HCT116 (cell line): ENCODE measurements around the gene PHPT1. TPM values are rescaled to one million over a fixed set of nuclear protein-coding genes. Genes with fewer than 3 reads are reported as not detected.

Source experiments
- ATAC-seq: fragments of 200-7000 bp; cut with Tn5 transposase; 2 replicates; pipeline ENCODE4 v1.9.1; 2020; ENCODE audit warnings: mild to moderate bottlenecking, moderate library complexity
- BruUV-seq: library from RNA; stranded (reverse); fragments of 400-500 nt; replicated peaks from 2 replicates; lab custom pipeline; 2021; lab: Mats Ljungman, UMichigan
- CTCF ChIA-PET: fragments of 300-600 bp; sonication (Branson Sonifier 250); formaldehyde crosslinking; loops from one replicate; lab custom pipeline; 2021; ENCODE audit warnings: antibody characterized with exemption; lab: Charles Lee
- POLR2A ChIA-PET: fragments of 300-600, 350-600 bp; sonication (Branson Sonifier 250); formaldehyde crosslinking; loops from one replicate; lab custom pipeline; 2021; ENCODE audit warnings: antibody characterized with exemption; lab: Charles Lee
- RAD21 ChIA-PET, 2 experiments: fragments of 300-600 bp; sonication (Branson Sonifier 250); formaldehyde crosslinking; loops; one replicate each; lab custom pipeline; 2023; ENCODE audit warnings: low total read pairs in 2 of 2; ENCODE audit not compliant: uncharacterized antibody in 2 of 2, unreplicated experiment in 2 of 2, low non-redundant PET in 1 of 2; lab: Charles Lee
- DNase-seq: peaks from one replicate; pipeline ENCODE4 v3.0.0-alpha.2; 2010; ENCODE audit warnings: low read depth, low spot score
- H2AFZ ChIP-seq: fragments of 200-600 bp; shearing (Covaris generic), sonication (generic); 2 replicates; pipeline ENCODE4 v1.6.1; 2017; ENCODE audit warnings: low read depth, mixed run types, mixed read lengths, antibody characterized with exemption, low read length; ENCODE audit not compliant: poor library complexity, severe bottlenecking
- H3K27ac ChIP-seq: 2 replicates; pipeline ENCODE4 v1.5.1; 2012; ENCODE audit warnings: low read depth, low read length
- H3K27me3 ChIP-seq: fragments of 200-600 bp; sonication (generic); 2 replicates; pipeline ENCODE4 v1.6.1; 2016; ENCODE audit warnings: mixed run types, low read length, mixed read lengths; ENCODE audit not compliant: insufficient read depth
- H3K36me3 ChIP-seq, 2 experiments: fragments of 200-500 bp in 1 of 2; fragments of 200-600 bp in 1 of 2; sonication (Bioruptor generic) in 1 of 2; sonication (generic) in 1 of 2; 2 replicates each; pipeline versions ENCODE4 v1.5.1 to v1.6.1; 2014 to 2016; ENCODE audit warnings: low read length in 2 of 2, inconsistent platforms in 1 of 2, mixed read lengths in 1 of 2, mixed run types in 1 of 2; ENCODE audit not compliant: insufficient read depth in 2 of 2, control insufficient read depth in 1 of 2
- H3K4me1 ChIP-seq, 2 experiments: fragments of 200-600 bp in 1 of 2; sonication (generic) in 1 of 2; 2 replicates each; pipeline versions ENCODE4 v1.5.1 to v1.6.1; 2012 to 2017; ENCODE audit warnings: low read length in 2 of 2, inconsistent platforms in 1 of 2, mild to moderate bottlenecking in 1 of 2, mixed read lengths in 1 of 2, mixed run types in 1 of 2, moderate library complexity in 1 of 2; ENCODE audit not compliant: insufficient read depth in 2 of 2, control insufficient read depth in 1 of 2
- H3K4me2 ChIP-seq: fragments of 200-600 bp; sonication (generic); 2 replicates; pipeline ENCODE4 v1.6.1; 2017; ENCODE audit warnings: mixed run types, low read length, mixed read lengths
- H3K4me3 ChIP-seq, 2 experiments: fragments of 200-600 bp in 1 of 2; sonication (generic) in 1 of 2; replicated peaks in 1 of 2; 2 replicates each; pipeline ENCODE4 v1.5.1; 2011 to 2016; ENCODE audit warnings: low read length in 2 of 2, control low read depth in 1 of 2, low read depth in 1 of 2, mild to moderate bottlenecking in 1 of 2, mixed read lengths in 1 of 2, mixed run types in 1 of 2
- H3K79me2 ChIP-seq: fragments of 200-600 bp; sonication (generic); 2 replicates; pipeline ENCODE4 v1.6.1; 2017; ENCODE audit warnings: mild to moderate bottlenecking, mixed run types, low read length, moderate library complexity, mixed read lengths; ENCODE audit not compliant: insufficient read depth
- H3K9ac ChIP-seq: fragments of 200-600 bp; sonication (generic); 2 replicates; pipeline ENCODE4 v1.6.1; 2016; ENCODE audit warnings: low read length, mixed read lengths
- H3K9me2 ChIP-seq: fragments of 200-600 bp; sonication (generic), shearing (Covaris generic); 2 replicates; pipeline ENCODE4 v1.6.1; 2017; ENCODE audit warnings: mixed run types, mild to moderate bottlenecking, moderate library complexity; ENCODE audit not compliant: insufficient read depth
- H3K9me3 ChIP-seq, 2 experiments: fragments of 200-500 bp in 1 of 2; fragments of 200-600 bp in 1 of 2; sonication (Bioruptor generic) in 1 of 2; sonication (generic) in 1 of 2; 2 replicates each; pipeline ENCODE4 v1.6.1; 2014 to 2017; ENCODE audit warnings: low read length in 2 of 2, mixed read lengths in 2 of 2, inconsistent platforms in 1 of 2, low read depth in 1 of 2, mild to moderate bottlenecking in 1 of 2, mixed run types in 1 of 2, moderate library complexity in 1 of 2; ENCODE audit not compliant: control insufficient read depth in 1 of 2, insufficient read depth in 1 of 2
- H4K20me1 ChIP-seq: fragments of 200-600 bp; sonication (generic), shearing (Covaris generic); 2 replicates; pipeline ENCODE4 v1.6.1; 2017; ENCODE audit warnings: mixed run types, mild to moderate bottlenecking, moderate library complexity; ENCODE audit not compliant: insufficient read depth
- CBX3 ChIP-seq: IDR thresholded peaks from 2 replicates; pipeline ENCODE4 v1.6.1; 2012; ENCODE audit warnings: low read depth
- CTCF ChIP-seq, 3 experiments: fragments of 200-600 bp in 1 of 3; sonication (generic) in 1 of 3; IDR thresholded peaks in 2 of 3; conservative IDR thresholded peaks in 1 of 3; 2 replicates each; pipeline ENCODE4 v1.5.1; 2012 to 2017; ENCODE audit warnings: low read depth in 2 of 3, low read length in 2 of 3, antibody characterized with exemption in 1 of 3, borderline replicate concordance in 1 of 3, control low read depth in 1 of 3, mild to moderate bottlenecking in 1 of 3, mixed read lengths in 1 of 3, mixed run types in 1 of 3, moderate library complexity in 1 of 3; ENCODE audit not compliant: insufficient read depth in 1 of 3
- ELF1 ChIP-seq: IDR thresholded peaks from 2 replicates; pipeline ENCODE4 v1.6.1; 2012; ENCODE audit warnings: low read depth, borderline replicate concordance
- EZH2 ChIP-seq: fragments of 200-600 bp; sonication (generic); IDR thresholded peaks from 2 replicates; pipeline ENCODE4 v1.6.1; 2017; ENCODE audit warnings: antibody characterized with exemption, mixed run types
- FOSL1 ChIP-seq: IDR thresholded peaks from 2 replicates; pipeline ENCODE4 v1.6.1; 2012; ENCODE audit warnings: low read depth
- JUND ChIP-seq: IDR thresholded peaks from 2 replicates; pipeline ENCODE4 v1.6.1; 2012
- POLR2A ChIP-seq: IDR thresholded peaks from 2 replicates; pipeline ENCODE4 v1.7.0; 2011; ENCODE audit warnings: borderline replicate concordance; ENCODE audit not compliant: insufficient read depth, insufficient read length; ENCODE audit errors: extremely low read depth
- POLR2AphosphoS5 ChIP-seq: IDR thresholded peaks from 2 replicates; pipeline ENCODE4 v1.6.1; 2011; ENCODE audit warnings: mild to moderate bottlenecking, low read depth, low read length, moderate library complexity
- SIN3A ChIP-seq: IDR thresholded peaks from 2 replicates; pipeline ENCODE4 v1.6.1; 2012; ENCODE audit warnings: low read depth
- SP1 ChIP-seq: IDR thresholded peaks from 2 replicates; pipeline ENCODE4 v1.6.1; 2012; ENCODE audit warnings: low read depth
- SRF ChIP-seq: IDR thresholded peaks from 2 replicates; pipeline ENCODE4 v1.6.1; 2012; ENCODE audit warnings: low read depth
- TCF7L2 ChIP-seq: IDR thresholded peaks from 2 replicates; pipeline ENCODE4 v1.7.0; 2011; ENCODE audit warnings: borderline replicate concordance, inconsistent platforms; ENCODE audit not compliant: insufficient read depth, insufficient read length; ENCODE audit errors: extremely low read depth
- ZFX ChIP-seq: fragments of 450-650 bp; IDR thresholded peaks from 2 replicates; pipeline ENCODE4 v1.6.1; 2017
- ZNF274 ChIP-seq: fragments of 200-500 bp; sonication (Bioruptor generic); IDR thresholded peaks from 2 replicates; pipeline ENCODE4 v1.6.1; 2014; ENCODE audit warnings: mild to moderate bottlenecking, low read depth, low read length, inconsistent platforms
- intact Hi-C: fragments of 100-400 bp; cut with micrococcal nuclease; formaldehyde crosslinking; loops from 2 replicates; pipeline ENCODE4 v1.10.0; 2022
- total RNA-seq: library from RNA; stranded (reverse); gene quantifications from one replicate; pipeline ENCODE4 v1.2.1, GENCODE V29; 2021; ENCODE audit not compliant: unreplicated experiment
- TF ChIP-seq, protein P1 (sequence below): IDR thresholded peaks from 2 replicates; pipeline ENCODE4 v1.6.1; 2011; ENCODE audit warnings: mild to moderate bottlenecking, low read length, moderate library complexity; ENCODE audit not compliant: insufficient replicate concordance; ENCODE audit errors: extremely low read depth
- TF ChIP-seq, protein P2 (sequence below): IDR thresholded peaks from 2 replicates; pipeline ENCODE4 v1.6.1; 2012

The PHPT1 gene
- total RNA-seq, 1 experiment from 2014 or later, result 148 TPM

GRCh38 chr9:136867917-136868316 is 18.7 kb downstream of the PHPT1 start:
- H3K4me3 ChIP-seq, result no peak overlapping the region
- H3K4me1 ChIP-seq, result peaks cover 4 to 13% of the 10 kb centered on the region in 2 experiments; a peak in 3 of 4 replicates
- H4K20me1 ChIP-seq, result no peaks in the 10 kb centered on the region
- DNase-seq (no peak), ATAC-seq (no peak)
- H3K9me3 ChIP-seq, result no peaks in the 10 kb centered on the region; a peak in 2 of 4 replicates
- H3K9me2 ChIP-seq, result no peaks in the 10 kb centered on the region
- H3K36me3 ChIP-seq, result peaks cover 10 to 14% of the 10 kb centered on the region in 2 experiments; a peak in 3 of 4 replicates
- intact Hi-C loops, result no loop called here
- ChIA-PET CTCF (no interaction called here), POLR2A (no interaction called here), RAD21 (no interaction called here)
- no peak overlapping the region for H3K27ac ChIP-seq
- no peak for TF ChIP-seq SRF
- TF ChIP-seq, protein P1, sequence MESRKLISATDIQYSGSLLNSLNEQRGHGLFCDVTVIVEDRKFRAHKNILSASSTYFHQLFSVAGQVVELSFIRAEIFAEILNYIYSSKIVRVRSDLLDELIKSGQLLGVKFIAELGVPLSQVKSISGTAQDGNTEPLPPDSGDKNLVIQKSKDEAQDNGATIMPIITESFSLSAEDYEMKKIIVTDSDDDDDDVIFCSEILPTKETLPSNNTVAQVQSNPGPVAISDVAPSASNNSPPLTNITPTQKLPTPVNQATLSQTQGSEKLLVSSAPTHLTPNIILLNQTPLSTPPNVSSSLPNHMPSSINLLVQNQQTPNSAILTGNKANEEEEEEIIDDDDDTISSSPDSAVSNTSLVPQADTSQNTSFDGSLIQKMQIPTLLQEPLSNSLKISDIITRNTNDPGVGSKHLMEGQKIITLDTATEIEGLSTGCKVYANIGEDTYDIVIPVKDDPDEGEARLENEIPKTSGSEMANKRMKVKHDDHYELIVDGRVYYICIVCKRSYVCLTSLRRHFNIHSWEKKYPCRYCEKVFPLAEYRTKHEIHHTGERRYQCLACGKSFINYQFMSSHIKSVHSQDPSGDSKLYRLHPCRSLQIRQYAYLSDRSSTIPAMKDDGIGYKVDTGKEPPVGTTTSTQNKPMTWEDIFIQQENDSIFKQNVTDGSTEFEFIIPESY, result no peak
- TF ChIP-seq, protein P2, sequence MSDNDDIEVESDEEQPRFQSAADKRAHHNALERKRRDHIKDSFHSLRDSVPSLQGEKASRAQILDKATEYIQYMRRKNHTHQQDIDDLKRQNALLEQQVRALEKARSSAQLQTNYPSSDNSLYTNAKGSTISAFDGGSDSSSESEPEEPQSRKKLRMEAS, result no peak
- TF ChIP-seq ZNF274, result no peak
- peaks cover 31% of the 10 kb centered on the region for H3K79me2 ChIP-seq
- H3K27me3 ChIP-seq, result no peaks in the 10 kb centered on the region
- H3K9ac ChIP-seq, result no peak overlapping the region
- BruUV-seq, result no TSS peak
- H3K4me2 ChIP-seq, result no peak overlapping the region
- H2AFZ ChIP-seq, result no peak overlapping the region

- BruUV-seq, result no TSS peak
- no peaks in the 10 kb centered on the region for H4K20me1 ChIP-seq
- peaks cover 25% of the 10 kb centered on the region for H3K79me2 ChIP-seq
- H3K9me2 ChIP-seq, result no peaks in the 10 kb centered on the region
- no peak overlapping the region for H3K9ac ChIP-seq
- ChIA-PET RAD21 (no interaction called here), CTCF (no interaction called here), POLR2A (no interaction called here)
- H3K9me3 ChIP-seq, result no peaks in the 10 kb centered on the region; a peak in 2 of 4 replicates
- H3K36me3 ChIP-seq, result peaks cover 5 to 7% of the 10 kb centered on the region in 2 experiments; a peak in 3 of 4 replicates
- no peak overlapping the region for H3K4me3 ChIP-seq
- ATAC-seq (no peak), DNase-seq (no peak)
- H2AFZ ChIP-seq, result no peak overlapping the region
- H3K4me1 ChIP-seq, result peaks cover 4 to 13% of the 10 kb centered on the region in 2 experiments; a peak in 3 of 4 replicates
- H3K27me3 ChIP-seq, result no peaks in the 10 kb centered on the region
- no peak overlapping the region for H3K4me2 ChIP-seq
- intact Hi-C loops, result no loop called here
- H3K27ac ChIP-seq, result no peak overlapping the region
- TF ChIP-seq SIN3A (no peak), POLR2A (no peak), SP1 (no peak), JUND (no peak), SRF (no peak), CBX3 (no peak), ZFX (no peak), FOSL1 (no peak), POLR2AphosphoS5 (no peak), TCF7L2 (no peak), EZH2 (no peak), ELF1 (no peak), CTCF (IDR thresholded peaks at IDR 0.05 in 2 of 3, conservative IDR thresholded peaks at IDR 0.05 in 1 of 3; ENCODE audit: borderline replicate concordance in 1 of 3, insufficient read depth in 1 of 3, low read depth in 2 of 3, low read length in 2 of 3) (no peak)
Observed at GRCh38 chr9:136868644-136869043, 19.4 kb downstream of the PHPT1 start.
